HL-60 (cell line): ENCODE data around the gene ZP3.
"Not testable (repeated sequence)": the region's sequence is repeated elsewhere in the genome, so short reads cannot be mapped to it uniquely, and the experiment has no call there.

Source experiments
- POLR2AphosphoS5 ChIP-seq: IDR thresholded peaks from 2 replicates; pipeline ENCODE4 v1.6.1; 2012; ENCODE audit warnings: low read depth
- SPI1 ChIP-seq: IDR thresholded peaks from 2 replicates; pipeline ENCODE4 v1.6.1; 2012; ENCODE audit warnings: low read depth, mild to moderate bottlenecking, borderline replicate concordance
- TF ChIP-seq, protein P1 (sequence below): IDR thresholded peaks from one replicate; pipeline ENCODE4 v1.5.1; 2011; ENCODE audit warnings: low read length, control low read depth, inconsistent platforms; ENCODE audit not compliant: insufficient read depth
- TF ChIP-seq, protein P2 (sequence below): IDR thresholded peaks from 2 replicates; pipeline ENCODE4 v1.6.1; 2012; ENCODE audit warnings: low read depth; ENCODE audit not compliant: insufficient replicate concordance

DNA sequence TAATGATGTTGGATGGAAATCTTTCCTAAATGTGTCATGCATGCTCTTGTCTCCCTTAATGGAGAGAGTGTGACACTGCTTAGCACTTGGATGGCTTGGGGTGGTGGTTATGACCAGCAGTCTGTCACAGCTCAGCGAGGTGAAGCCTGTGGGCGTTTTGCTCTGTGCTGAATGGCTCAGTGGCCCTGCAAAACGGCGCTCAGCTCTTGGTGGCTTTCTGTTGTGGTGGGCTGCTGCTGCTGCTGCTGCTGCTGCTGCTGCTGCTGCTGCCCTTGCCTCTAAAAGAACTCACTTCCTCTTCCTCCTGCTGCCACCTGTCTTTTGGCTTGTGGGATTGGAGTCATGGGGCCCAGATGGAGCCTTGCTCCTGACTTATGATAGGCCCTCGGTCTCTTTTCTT, 61.9 kb downstream of the ZP3 start:
- TF ChIP-seq, protein P1, sequence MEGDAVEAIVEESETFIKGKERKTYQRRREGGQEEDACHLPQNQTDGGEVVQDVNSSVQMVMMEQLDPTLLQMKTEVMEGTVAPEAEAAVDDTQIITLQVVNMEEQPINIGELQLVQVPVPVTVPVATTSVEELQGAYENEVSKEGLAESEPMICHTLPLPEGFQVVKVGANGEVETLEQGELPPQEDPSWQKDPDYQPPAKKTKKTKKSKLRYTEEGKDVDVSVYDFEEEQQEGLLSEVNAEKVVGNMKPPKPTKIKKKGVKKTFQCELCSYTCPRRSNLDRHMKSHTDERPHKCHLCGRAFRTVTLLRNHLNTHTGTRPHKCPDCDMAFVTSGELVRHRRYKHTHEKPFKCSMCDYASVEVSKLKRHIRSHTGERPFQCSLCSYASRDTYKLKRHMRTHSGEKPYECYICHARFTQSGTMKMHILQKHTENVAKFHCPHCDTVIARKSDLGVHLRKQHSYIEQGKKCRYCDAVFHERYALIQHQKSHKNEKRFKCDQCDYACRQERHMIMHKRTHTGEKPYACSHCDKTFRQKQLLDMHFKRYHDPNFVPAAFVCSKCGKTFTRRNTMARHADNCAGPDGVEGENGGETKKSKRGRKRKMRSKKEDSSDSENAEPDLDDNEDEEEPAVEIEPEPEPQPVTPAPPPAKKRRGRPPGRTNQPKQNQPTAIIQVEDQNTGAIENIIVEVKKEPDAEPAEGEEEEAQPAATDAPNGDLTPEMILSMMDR, result not testable (repeated sequence)
- TF ChIP-seq POLR2AphosphoS5, SPI1: not testable (repeated sequence)
- TF ChIP-seq, protein P2, sequence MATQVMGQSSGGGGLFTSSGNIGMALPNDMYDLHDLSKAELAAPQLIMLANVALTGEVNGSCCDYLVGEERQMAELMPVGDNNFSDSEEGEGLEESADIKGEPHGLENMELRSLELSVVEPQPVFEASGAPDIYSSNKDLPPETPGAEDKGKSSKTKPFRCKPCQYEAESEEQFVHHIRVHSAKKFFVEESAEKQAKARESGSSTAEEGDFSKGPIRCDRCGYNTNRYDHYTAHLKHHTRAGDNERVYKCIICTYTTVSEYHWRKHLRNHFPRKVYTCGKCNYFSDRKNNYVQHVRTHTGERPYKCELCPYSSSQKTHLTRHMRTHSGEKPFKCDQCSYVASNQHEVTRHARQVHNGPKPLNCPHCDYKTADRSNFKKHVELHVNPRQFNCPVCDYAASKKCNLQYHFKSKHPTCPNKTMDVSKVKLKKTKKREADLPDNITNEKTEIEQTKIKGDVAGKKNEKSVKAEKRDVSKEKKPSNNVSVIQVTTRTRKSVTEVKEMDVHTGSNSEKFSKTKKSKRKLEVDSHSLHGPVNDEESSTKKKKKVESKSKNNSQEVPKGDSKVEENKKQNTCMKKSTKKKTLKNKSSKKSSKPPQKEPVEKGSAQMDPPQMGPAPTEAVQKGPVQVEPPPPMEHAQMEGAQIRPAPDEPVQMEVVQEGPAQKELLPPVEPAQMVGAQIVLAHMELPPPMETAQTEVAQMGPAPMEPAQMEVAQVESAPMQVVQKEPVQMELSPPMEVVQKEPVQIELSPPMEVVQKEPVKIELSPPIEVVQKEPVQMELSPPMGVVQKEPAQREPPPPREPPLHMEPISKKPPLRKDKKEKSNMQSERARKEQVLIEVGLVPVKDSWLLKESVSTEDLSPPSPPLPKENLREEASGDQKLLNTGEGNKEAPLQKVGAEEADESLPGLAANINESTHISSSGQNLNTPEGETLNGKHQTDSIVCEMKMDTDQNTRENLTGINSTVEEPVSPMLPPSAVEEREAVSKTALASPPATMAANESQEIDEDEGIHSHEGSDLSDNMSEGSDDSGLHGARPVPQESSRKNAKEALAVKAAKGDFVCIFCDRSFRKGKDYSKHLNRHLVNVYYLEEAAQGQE, result not testable (repeated sequence)
